A549 (cell line): ENCODE data around the gene KRT16. TPM values are rescaled to one million over a fixed set of nuclear protein-coding genes. Genes with fewer than 3 reads are reported as not detected.

Source experiments
- ATAC-seq, 2 experiments: fragments of 200-7000 bp in 1 of 2; fragments of >200 bp in 1 of 2; cut with Nextera tagmentation in 1 of 2; cut with Tn5 transposase in 1 of 2; 3 replicates each; pipeline versions ENCODE4 v1.8.0 to v1.9.1; 2018 to 2020; ENCODE audit warnings: mild to moderate bottlenecking in 1 of 2, moderate library complexity in 1 of 2
- CTCF ChIA-PET: fragments of 300-600 bp; sonication (Branson Sonifier 250); formaldehyde crosslinking; extraction: SDS; loops from one replicate; lab custom pipeline; 2021; ENCODE audit warnings: antibody characterized with exemption, inconsistent platforms; lab: Yijun Ruan, JAX
- POLR2A ChIA-PET: fragments of 350-600 bp; formaldehyde crosslinking; extraction: SDS; loops from one replicate; lab custom pipeline; 2021; ENCODE audit warnings: antibody characterized with exemption, inconsistent platforms; lab: Yijun Ruan, JAX
- DNase-seq, 2 experiments: peaks; one replicate each; pipeline versions ENCODE4 v3.0.0 to v3.0.0-alpha.2; 2011 to 2016; ENCODE audit warnings: low read depth in 1 of 2, low spot score in 1 of 2
- FAIRE-seq: peaks from 2 replicates; lab custom pipeline; 2011; peaks lifted over from hg19 to GRCh38; lab: Jason Lieb, UNC
- H3K27ac ChIP-seq, 2 experiments: fragments of >200 bp; sonication (Bioruptor Twin); formaldehyde crosslinking; 3 replicates each; pipeline ENCODE4 v1.5.1; 2016 to 2017
- H3K4me1 ChIP-seq: fragments of >200 bp; sonication (Bioruptor Twin); formaldehyde crosslinking; 3 replicates; pipeline ENCODE4 v1.6.1; 2016
- H3K4me2 ChIP-seq: fragments of >200 bp; sonication (Bioruptor Twin); formaldehyde crosslinking; 3 replicates; pipeline ENCODE4 v1.6.1; 2016
- H3K4me3 ChIP-seq: fragments of >200 bp; sonication (Bioruptor Twin); formaldehyde crosslinking; 3 replicates; pipeline ENCODE4 v1.5.1; 2016
- H3K9me3 ChIP-seq: fragments of >200 bp; sonication (Bioruptor Twin); formaldehyde crosslinking; 3 replicates; pipeline ENCODE4 v1.6.1; 2016
- CBX2 ChIP-seq: fragments of 200-600 bp; sonication (generic); IDR thresholded peaks from 2 replicates; pipeline ENCODE4 v1.6.1; 2016; ENCODE audit warnings: low read depth, mild to moderate bottlenecking, borderline replicate concordance
- CHD2 ChIP-seq: fragments of 150-350 bp; IDR thresholded peaks from 2 replicates; pipeline ENCODE4 v1.6.1; 2014; ENCODE audit warnings: low read length; ENCODE audit not compliant: partially characterized antibody
- CHD4 ChIP-seq: fragments of 200-600 bp; sonication (generic); IDR thresholded peaks from 2 replicates; pipeline ENCODE4 v1.6.1; 2016; ENCODE audit warnings: antibody characterized with exemption, mild to moderate bottlenecking, borderline replicate concordance
- CTCF ChIP-seq: fragments of >200 bp; sonication (Bioruptor Twin); formaldehyde crosslinking; IDR thresholded peaks from 3 replicates; pipeline ENCODE4 v1.5.1; 2016
- EHF ChIP-seq: fragments of 250-450 bp; sonication (Bioruptor Pico); IDR thresholded peaks from 2 replicates; pipeline ENCODE4 v1.5.0; 2020; ENCODE audit warnings: mild to moderate bottlenecking
- EHMT2 ChIP-seq: fragments of 200-600 bp; sonication (generic); IDR thresholded peaks from 2 replicates; pipeline ENCODE4 v1.6.1; 2016; ENCODE audit warnings: antibody characterized with exemption, low read depth, mild to moderate bottlenecking, moderate library complexity
- EP300 ChIP-seq, 2 experiments: fragments of >200 bp; sonication (Bioruptor Twin); formaldehyde crosslinking; IDR thresholded peaks; 2 replicates in 1 of 2; 3 replicates in 1 of 2; pipeline ENCODE4 v1.6.1; 2016 to 2017
- ESRRA ChIP-seq: fragments of 150-350 bp; IDR thresholded peaks from 2 replicates; pipeline ENCODE4 v1.6.1; 2014; ENCODE audit warnings: mild to moderate bottlenecking, low read length, borderline replicate concordance
- FOSB ChIP-seq: fragments of 250-450 bp; sonication (Bioruptor Pico); IDR thresholded peaks from 2 replicates; pipeline ENCODE4 v1.5.0; 2020; ENCODE audit warnings: mild to moderate bottlenecking, moderate library complexity
- HDAC2 ChIP-seq: fragments of 200-600 bp; sonication (generic); IDR thresholded peaks from 2 replicates; pipeline ENCODE4 v1.6.1; 2016
- HEYL ChIP-seq: fragments of 250-450 bp; sonication (Bioruptor Pico); IDR thresholded peaks from 2 replicates; pipeline ENCODE4 v1.8.0; 2021; ENCODE audit warnings: mild to moderate bottlenecking, moderate library complexity
- JUN ChIP-seq, 2 experiments: fragments of >200 bp; sonication (Bioruptor Twin); formaldehyde crosslinking; IDR thresholded peaks; 2 replicates in 1 of 2; 3 replicates in 1 of 2; pipeline ENCODE4 v1.6.1; 2016 to 2017
- MAFK ChIP-seq: fragments of 450-650 bp; IDR thresholded peaks from 2 replicates; pipeline ENCODE4 v1.6.1; 2014; ENCODE audit not compliant: partially characterized antibody
- MAX ChIP-seq: IDR thresholded peaks from 2 replicates; pipeline ENCODE4 v1.6.1; 2012
- MAZ ChIP-seq: fragments of 150-350 bp; IDR thresholded peaks from 2 replicates; pipeline ENCODE4 v1.6.1; 2014; ENCODE audit warnings: antibody characterized with exemption, low read depth, low read length, borderline replicate concordance
- NR3C1 ChIP-seq: fragments of >200 bp; sonication (Bioruptor Twin); formaldehyde crosslinking; IDR thresholded peaks from 3 replicates; pipeline ENCODE4 v1.6.1; 2017
- POLR2A ChIP-seq: IDR thresholded peaks from 2 replicates; pipeline ENCODE4 v1.6.1; 2012; ENCODE audit warnings: mild to moderate bottlenecking, low read length
- RAD21 ChIP-seq, 2 experiments: fragments of >200 bp in 1 of 2; sonication (Bioruptor Twin) in 1 of 2; formaldehyde crosslinking in 1 of 2; IDR thresholded peaks in 1 of 2; conservative IDR thresholded peaks in 1 of 2; 2 replicates in 1 of 2; 3 replicates in 1 of 2; pipeline ENCODE4 v1.6.1; 2012 to 2018; ENCODE audit warnings: inconsistent platforms in 1 of 2
- RARB ChIP-seq: fragments of 250-450 bp; sonication (Bioruptor Pico); IDR thresholded peaks from 2 replicates; pipeline ENCODE4 v1.8.0; 2021; ENCODE audit warnings: mild to moderate bottlenecking, moderate library complexity
- RNF2 ChIP-seq: fragments of 200-600 bp; sonication (generic); IDR thresholded peaks from 2 replicates; pipeline ENCODE4 v1.6.1; 2016; ENCODE audit warnings: low read depth, mild to moderate bottlenecking, antibody characterized with exemption, moderate library complexity, borderline replicate concordance
- SREBF2 ChIP-seq: fragments of 450-650 bp; IDR thresholded peaks from 2 replicates; pipeline ENCODE4 v1.6.1; 2014; ENCODE audit warnings: mild to moderate bottlenecking, moderate library complexity
- ZC3H11A ChIP-seq: fragments of 450-650 bp; IDR thresholded peaks from 2 replicates; pipeline ENCODE4 v1.6.1; 2014; ENCODE audit warnings: antibody characterized with exemption, mild to moderate bottlenecking
- ZSCAN20 ChIP-seq: fragments of 250-450 bp; sonication (Bioruptor Pico); IDR thresholded peaks from 2 replicates; pipeline ENCODE4 v1.8.0; 2022; ENCODE audit warnings: mild to moderate bottlenecking, moderate library complexity
- WGBS: methylation state at CpG from one replicate; pipeline ENCODE4 v1.1.6; 2017; ENCODE audit errors: missing lambda C conversion rate; 5-methylcytosine and 5-hydroxymethylcytosine counted together
- polyA plus RNA-seq, 4 experiments: library from polyadenylated mRNA; depleted of rRNA in 3 of 4; stranded (reverse); fragments of >200 nt; fragmentation: RNase III in 1 of 4; extraction: RNeasy Plus Mini Kit Qiagen cat#74134 plus additional on column Dnase treatment in 1 of 4; gene quantifications; 2 replicates in 3 of 4; 3 replicates in 1 of 4; pipeline ENCODE4 v1.2.3, GENCODE V29; 2011 to 2017

The KRT16 gene
- polyA plus RNA-seq, 2 of the 4 experiments (the other 2 are of a cell fraction): 0.28 TPM; not detected in 1

GRCh38 chr17:41635121-41636097 is 22.8 kb upstream of the KRT16 start:
- 82% methylated on average over 28 of the region's 28 CpGs for WGBS
- POLR2A ChIA-PET: no interaction called here

GRCh38 chr17:41634639-41635038 is 22.1 kb upstream of the KRT16 start:
- Histone ChIP-seq H3K9me3 (no peaks in the 10 kb centered on the region), H3K4me2 (no peak overlapping the region), H3K4me3 (no peak overlapping the region), H3K27ac (no peak overlapping the region), H3K4me1 (no peaks in the 10 kb centered on the region)
- TF ChIP-seq CBX2 (no peak), HDAC2 (no peak), JUN (IDR thresholded peaks at IDR 0.05) (no peak), FOSB (CRISPR knock-in tag) (no peak), ZC3H11A (no peak), MAZ (no peak), EHF (CRISPR knock-in tag) (no peak), MAX (no peak), EP300 (IDR thresholded peaks at IDR 0.05) (no peak), MAFK (no peak), CHD2 (no peak), ZSCAN20 (no peak)
- 69% methylated on average over 6 of the region's 7 CpGs for WGBS
- CTCF ChIA-PET: interaction anchor here (0.6 to 4.5 kb wide), 6 partner anchors 13 to 1004 kb away, joined by 3 to 37 read pairs (median 4); no protein-coding TSS in a partner anchor
- ATAC-seq (peak; percentile 15 to 44; a peak in 3 of 6 replicates), DNase-seq (no peak), FAIRE-seq (no peak)
- POLR2A ChIA-PET: no interaction called here

More at GRCh38 chr17:41635121-41636097, 22.8 kb upstream of the KRT16 start:
- ATAC-seq: peak; percentile 27 to 47; a peak in 3 of 6 replicates
- no peak for FAIRE-seq
- DNase-seq: no peak
- H3K4me2 ChIP-seq: no peak overlapping the region
- no peaks in the 10 kb centered on the region for H3K9me3 ChIP-seq
- H3K4me1 ChIP-seq: no peaks in the 10 kb centered on the region
- CTCF ChIA-PET: interaction anchor here (0.6 to 4.5 kb wide), 10 partner anchors 13 to 778 kb away, joined by 3 to 37 read pairs (median 5); no protein-coding TSS in a partner anchor
- no peak overlapping the region for H3K27ac ChIP-seq
- TF ChIP-seq RNF2: no peak
- no peak overlapping the region for H3K4me3 ChIP-seq

- ChIA-PET POLR2A (no interaction called here), CTCF (interaction anchor here (1.2 kb wide), 1 partner anchor 19 kb away, joined by 3 read pairs; no protein-coding TSS in a partner anchor)
- peak in 1 of 2 experiments; percentile 41 for DNase-seq
- TF ChIP-seq HEYL (CRISPR knock-in tag): no peak
- TF ChIP-seq CTCF: no peak
- TF ChIP-seq CBX2: no peak
- no peak for TF ChIP-seq JUN (IDR thresholded peaks at IDR 0.05)
- TF ChIP-seq POLR2A: no peak
- TF ChIP-seq CHD4: no peak
- TF ChIP-seq SREBF2: no peak
- TF ChIP-seq CHD2: no peak
- no peak for TF ChIP-seq FOSB (CRISPR knock-in tag)
- TF ChIP-seq RAD21 (conservative IDR thresholded peaks at IDR 0.05 in 1 of 2, IDR thresholded peaks at IDR 0.05 in 1 of 2): no peak
- TF ChIP-seq EHMT2: no peak
- no peak for TF ChIP-seq ESRRA
- no peak for TF ChIP-seq NR3C1
- no peak for TF ChIP-seq RARB (CRISPR knock-in tag)
- FAIRE-seq: peak; percentile 54
- Histone ChIP-seq H3K4me1 (no peaks in the 10 kb centered on the region), H3K4me3 (no peak overlapping the region), H3K27ac (no peak overlapping the region), H3K9me3 (no peaks in the 10 kb centered on the region), H3K4me2 (no peak overlapping the region)
- peak in 1 of 2 experiments; percentile 12; a peak in 2 of 6 replicates for ATAC-seq
- WGBS: 81% methylated on average over 14 of the region's 14 CpGs
Measured at GRCh38 chr17:41633556-41634199, 21.1 kb upstream of the KRT16 start.
